ENCODE measurements around the gene VPS45.
A peak's percentile ranks its signal among the peaks of the same experiment; 100 is the strongest.

Gene VPS45

GRCh38 chr1:150076066-150076465, 8.5 kb downstream of the VPS45 start:
- no peak for DNase-seq

DNA sequence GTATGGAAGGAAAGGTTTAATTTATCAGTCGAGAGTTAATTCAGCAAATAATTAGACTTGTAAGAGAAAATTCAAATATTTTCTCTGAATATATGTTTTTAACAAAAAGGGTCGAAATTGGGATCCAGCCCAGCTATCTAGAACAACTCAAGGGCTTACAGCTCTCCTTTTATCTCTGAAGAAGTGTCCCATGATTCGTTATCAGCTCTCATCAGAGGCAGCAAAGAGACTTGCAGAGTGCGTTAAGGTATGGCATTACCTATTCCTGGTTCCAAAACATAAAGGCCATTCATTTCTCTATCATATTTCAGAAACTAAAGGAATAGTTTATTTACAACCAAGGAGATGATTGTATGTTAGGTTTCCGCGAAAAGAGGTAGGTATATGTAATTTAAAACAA, 9.4 kb downstream of the VPS45 start:
- DNase-seq, result no peak

DNA sequence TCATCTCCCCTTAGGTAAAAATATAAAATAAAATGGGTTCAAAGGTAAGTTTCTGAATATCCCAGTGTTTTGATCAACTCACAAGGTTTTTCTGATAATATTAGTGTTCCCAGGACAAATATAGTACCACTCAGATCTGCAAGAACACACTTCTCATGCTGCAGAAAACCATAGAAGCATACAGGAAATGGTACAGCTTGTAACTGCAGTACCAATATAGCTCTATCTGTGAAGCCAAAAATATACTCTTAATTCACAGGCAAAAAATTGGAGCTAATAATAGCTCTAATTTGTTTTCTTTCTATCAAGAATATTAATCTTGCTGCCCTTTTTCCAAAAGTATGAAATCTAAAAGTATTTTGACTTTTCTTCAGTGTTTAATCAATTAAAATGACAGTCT, 13.2 kb downstream of the VPS45 start:
- DNase-seq, result no peak

- no peak for DNase-seq
Measured at GRCh38 chr1:150082494-150082893, 14.9 kb downstream of the VPS45 start.

- DNase-seq, result no peak
Measured at GRCh38 chr1:150083907-150084306, 16.3 kb downstream of the VPS45 start.

- no peak for DNase-seq
Measured at GRCh38 chr1:150085406-150085805, 17.8 kb downstream of the VPS45 start.

DNA sequence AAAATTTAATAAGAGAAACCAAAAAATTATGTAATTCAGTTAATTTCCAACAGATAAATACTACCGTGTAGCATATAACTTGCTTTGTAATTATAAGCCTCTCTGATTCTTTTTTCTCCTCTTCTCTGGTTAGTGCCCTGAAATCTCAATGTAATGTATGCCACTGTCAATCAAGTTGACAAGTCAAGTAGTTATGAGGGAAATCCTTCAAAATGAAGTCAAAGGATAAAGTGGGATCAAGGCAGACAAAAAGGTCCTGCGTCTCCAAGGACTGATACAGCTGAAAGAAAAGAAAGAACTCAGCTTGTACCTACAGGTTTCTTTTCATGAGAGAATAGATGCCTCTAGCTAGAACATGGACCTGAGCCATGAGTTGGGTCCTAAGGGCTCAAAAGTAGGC, 19.8 kb downstream of the VPS45 start:
- no peak for DNase-seq

DNA sequence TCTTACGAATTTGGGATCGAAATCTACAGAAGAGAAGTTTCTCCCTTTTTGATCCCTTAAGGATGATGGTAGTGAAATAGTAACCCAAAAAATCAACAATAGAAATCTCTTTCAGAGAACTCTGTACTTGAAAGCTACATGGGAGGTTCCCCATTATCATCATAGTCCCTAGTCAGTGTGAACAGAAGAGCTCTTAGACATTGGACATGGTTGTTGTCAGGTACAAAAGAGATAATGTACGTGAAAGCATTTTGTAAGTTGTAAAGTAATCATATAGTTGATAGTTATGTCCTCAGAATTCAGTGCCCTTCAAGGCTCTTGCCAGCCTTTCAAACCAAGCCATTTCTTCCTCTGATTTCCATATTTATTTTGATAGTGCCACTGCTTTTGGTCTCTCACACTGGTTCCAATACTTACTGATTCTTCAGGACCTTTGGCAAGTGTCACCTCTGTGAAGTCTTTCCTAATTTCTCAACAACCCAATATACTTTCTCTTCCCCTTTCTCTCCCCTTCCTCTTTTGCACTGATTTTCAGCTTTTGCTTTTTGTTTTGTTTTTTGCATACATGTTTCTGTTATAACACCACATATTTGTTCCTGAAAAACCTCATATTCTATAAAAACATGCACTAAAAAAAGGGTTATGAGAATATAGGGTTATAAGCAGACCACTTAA, 22.4 kb downstream of the VPS45 start:
- DNase-seq, result no peak

DNA sequence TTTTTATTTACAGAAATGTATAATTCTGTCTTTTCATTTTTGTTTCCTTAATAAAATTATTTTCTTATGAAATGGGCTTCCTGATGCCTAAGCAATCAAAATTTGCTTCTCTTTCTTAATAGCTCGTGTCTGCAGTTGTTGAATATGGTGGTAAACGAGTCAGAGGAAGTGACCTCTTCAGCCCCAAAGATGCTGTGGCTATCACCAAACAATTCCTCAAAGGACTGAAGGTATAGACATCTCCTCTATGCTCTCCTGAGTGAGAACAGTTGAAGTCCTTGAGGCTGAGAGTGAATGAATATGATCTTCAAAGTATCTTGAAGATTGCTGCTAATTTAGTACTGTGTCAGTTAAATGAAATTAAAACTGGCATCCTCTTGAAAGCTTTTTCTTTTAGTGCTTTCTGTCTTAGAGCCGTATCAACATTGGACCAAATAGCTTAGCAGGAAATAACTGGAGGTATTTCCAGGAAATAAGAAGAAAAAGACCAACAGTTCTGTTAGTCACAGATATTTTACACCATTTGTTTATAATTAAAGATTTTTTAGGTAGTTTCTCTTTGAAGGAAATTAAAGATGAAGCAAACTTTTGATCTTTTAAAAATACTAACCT, 24.7 kb downstream of the VPS45 start:
- DNase-seq, result no peak

DNA sequence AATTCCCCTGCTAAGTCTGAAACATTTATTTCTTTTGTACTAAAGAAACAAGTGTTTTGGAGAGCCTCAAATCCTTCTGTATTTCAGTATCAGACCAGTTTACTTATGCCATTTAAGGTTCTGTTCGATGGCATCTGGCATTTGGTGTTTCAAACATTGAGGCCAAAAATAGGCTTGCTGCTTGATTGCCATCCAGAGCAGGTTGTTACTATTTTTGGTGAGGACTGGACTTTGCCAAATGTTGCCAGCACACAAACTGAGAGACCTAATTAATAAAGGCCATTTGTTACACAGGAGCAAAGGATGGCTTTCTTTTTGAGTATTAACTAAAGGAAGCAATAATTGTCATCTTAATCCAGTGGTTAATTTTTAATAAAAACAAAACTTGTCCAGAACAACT, 26.2 kb downstream of the VPS45 start:
- no peak for DNase-seq

DNA sequence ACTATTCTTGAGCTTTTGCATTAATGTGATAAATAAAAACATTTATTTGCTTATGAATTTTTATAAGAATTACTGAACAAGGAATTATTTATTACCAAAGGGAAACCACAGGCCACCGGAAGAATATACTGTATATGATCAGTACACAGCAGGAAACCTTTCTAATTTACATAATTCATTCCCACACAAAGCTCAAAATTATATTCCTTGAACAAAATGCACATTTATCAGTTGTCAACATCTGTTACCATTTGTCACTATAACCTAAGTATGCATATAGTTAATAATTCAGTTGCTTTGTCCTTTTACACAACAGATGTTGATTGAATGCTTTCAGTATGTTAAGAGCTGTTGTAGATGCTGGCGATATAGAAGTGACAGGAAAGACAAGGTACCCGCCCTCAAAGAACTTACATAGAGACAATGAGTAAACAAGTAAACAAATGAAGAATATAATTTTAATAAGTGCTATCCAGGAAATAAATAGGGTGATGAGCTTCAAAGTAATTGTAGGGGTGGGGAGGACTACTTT, 27.2 kb downstream of the VPS45 start:
- no peak for DNase-seq

DNA sequence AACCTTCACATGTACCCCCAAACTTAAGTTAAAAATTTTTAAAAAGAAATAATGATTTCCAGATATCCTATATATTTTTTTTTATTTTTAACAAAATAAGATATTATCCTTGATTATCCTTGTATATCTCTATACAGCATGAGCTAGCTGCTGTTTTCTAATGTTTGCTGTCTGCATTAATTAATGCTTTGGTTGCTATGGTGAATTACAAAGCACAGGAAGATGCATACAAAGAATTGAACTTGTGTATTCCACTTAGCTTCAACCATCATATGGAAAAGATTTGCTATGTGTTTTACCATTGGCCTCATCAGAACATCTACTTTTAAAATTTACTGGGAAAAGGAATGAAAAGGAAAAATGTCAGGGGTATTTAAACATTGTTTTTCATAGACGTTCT, 35.4 kb downstream of the VPS45 start:
- DNase-seq, result no peak

- no peak for DNase-seq
Measured at GRCh38 chr1:150106341-150106740, 38.8 kb downstream of the VPS45 start.

GRCh38 chr1:150109586-150109985, 42.0 kb downstream of the VPS45 start:
- DNase-seq, result no peak

- no peak for DNase-seq
Measured at GRCh38 chr1:150110116-150110515, 42.5 kb downstream of the VPS45 start.

DNA sequence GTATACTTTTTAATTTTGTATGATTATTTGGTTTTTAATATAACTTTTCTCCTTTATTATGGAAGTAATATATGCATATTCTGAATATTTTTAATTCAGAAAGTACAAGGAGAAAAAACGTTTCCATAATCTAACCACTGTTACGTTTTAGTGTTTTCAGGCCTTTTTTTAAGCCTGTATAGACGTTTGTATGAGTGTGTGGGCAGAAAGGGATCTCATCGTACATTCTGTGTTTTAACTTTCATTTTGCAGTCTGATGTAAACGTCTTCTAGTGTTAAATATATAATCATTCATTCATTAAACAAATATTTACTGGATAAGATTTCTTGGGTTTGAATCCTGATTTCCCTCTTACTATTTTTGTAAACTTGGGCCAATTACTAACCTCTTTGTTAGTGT, 44.1 kb downstream of the VPS45 start:
- DNase-seq, result no peak

GRCh38 chr1:150115121-150115520, 47.5 kb downstream of the VPS45 start:
- DNase-seq, result no peak

DNA sequence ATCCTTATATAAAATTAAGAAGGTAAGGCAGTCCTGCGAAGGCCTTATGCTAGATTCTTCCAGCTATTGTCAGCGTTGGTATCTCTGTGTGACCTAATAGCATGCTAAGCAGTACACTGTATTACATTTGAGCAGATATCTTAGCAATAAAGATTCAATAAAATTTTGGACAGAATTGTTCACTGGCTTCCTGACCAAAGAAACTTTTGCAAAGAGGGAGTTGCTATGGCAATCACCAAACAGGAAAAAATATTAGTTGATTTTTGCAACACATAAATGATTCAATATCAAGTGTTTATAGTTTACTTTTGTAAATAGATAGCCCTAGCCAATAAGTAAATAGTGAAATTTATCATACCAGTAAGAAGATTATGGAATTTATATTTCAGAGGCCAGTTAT, 51.1 kb downstream of the VPS45 start:
- no peak for DNase-seq

GRCh38 chr1:150121236-150121862, 53.8 kb downstream of the VPS45 start:
- no peak for DNase-seq

- no peak for DNase-seq
Measured at GRCh38 chr1:150126811-150127210, 59.2 kb downstream of the VPS45 start.

DNA sequence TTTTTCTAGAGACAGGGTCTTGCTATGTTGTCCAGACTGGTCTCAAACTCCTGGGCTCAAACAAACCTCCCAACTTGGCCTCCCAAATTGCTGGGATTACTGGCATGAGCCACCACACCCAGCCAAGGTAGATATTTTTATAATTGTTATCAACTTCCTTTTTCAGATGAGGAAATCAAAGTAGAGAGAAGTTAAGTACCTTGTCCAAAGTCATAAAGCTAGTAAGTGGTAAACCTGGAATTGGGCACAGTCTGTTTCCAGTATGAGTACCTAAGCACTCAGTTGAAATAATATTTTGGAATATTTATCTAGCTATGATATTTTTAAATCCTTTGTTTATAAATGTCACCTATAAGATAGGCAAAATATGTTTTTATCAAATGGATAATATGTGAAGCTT, 59.9 kb downstream of the VPS45 start:
- DNase-seq, result no peak

DNA sequence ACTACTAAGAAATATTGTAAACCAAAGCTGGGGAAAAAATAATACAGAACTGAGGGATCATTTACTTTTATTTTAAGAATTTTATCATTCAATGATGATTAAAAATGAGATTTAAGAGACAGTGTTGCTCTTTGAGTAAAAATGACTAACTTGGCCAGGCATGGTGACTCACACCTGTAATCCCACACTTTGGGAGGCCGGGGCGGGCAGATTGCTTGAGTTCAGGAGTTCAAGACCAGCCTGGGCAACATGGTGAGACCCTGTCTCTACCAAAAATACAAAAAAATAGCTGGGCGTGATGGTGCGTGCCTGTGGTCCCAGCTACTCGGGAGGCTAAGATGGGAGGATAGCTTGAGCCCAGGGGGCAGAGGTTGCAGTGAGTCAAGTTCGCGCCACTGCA, 60.3 kb downstream of the VPS45 start:
- DNase-seq, result peak; percentile 35 to 47

- no peak for DNase-seq
Measured at GRCh38 chr1:150132372-150132771, 64.8 kb downstream of the VPS45 start.

GRCh38 chr1:150134537-150134936, 67.0 kb downstream of the VPS45 start:
- no peak for DNase-seq

Measured in stimulated activated CD4-positive, alpha-beta T cell treated with anti-CD3 and anti-CD28 coated beads, Interleukin-2, amount 100 ng/mL, for 48 hours (primary cell).